Heart left ventricle (tissue), 13 donors: Measurements from ENCODE around the gene ARMC8.

ENCODE experiments used
- POLR2A ChIP-seq, 2 donors: fragments of 450-650 bp; IDR thresholded peaks; one replicate each; pipeline ENCODE4 v1.6.1; 2017; ENCODE audit warnings: antibody characterized with exemption in 2 of 2, mild to moderate bottlenecking in 2 of 2, moderate library complexity in 2 of 2
- TF ChIP-seq, protein P1 (sequence below), 12 donors: fragments of 200-600 bp; sonication (generic) in 4 of 12; IDR thresholded peaks; one replicate each; pipeline versions ENCODE4 v1.5.0 to v1.8.0; 2018 to 2022; ENCODE audit warnings: antibody characterized with exemption in 12 of 12, mild to moderate bottlenecking in 5 of 12
- donor health status: ischemic (EF 13 %, LVEDD 7.1; RV severe dilation, severe dysfunction).
- donor health status: DM: no; HTN: yes; CAD: no.
- donor health status: DM: no; HTN: no; CAD: no.
- donor health status: ischemic (EF 25% LVEDD 6.9; RV normal size, moderate dysfunction).
- donor health status: ischemic (EF 25% LVEDD 5.7; RV mildly dilated, moderate dysfunction).
- donor health status: ischemic (EF 35%, LVEDD 5.7; RV mildly dilated, moderate dysfunction).
- donor health status: nonischemic (EF 11% LVEDD 7.7; RV severe dilation, severe dysfunction).
- donor health status: DM: yes; HTN: yes; CAD: no.
- donor health status: PGD.
- donor health status: ischemic (EF 29% LVEDD 5.4; RV normal size, mild dysfunction).
- donor health status: nonischemic (EF 23%, LVEDD 6.1; RV moderate dilation, normal function).

DNA sequence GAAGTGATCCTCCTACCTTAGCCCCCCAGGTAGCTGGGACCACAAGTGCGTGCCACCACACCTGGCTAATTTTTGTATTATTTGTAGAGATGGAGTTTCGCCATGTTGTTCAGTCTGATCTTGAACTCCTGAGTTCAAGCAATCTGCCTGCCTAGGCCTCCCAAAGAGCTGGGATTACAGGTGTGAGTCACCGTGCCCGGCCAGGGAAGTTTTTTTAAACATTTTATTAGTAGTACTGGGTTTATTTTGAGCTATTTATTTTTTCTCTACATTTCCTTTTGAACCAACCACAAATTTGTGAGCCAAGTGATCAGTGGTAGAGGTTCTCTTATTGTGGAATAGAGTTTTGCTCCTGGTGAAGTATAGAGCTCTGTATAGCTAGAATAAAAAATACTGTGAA lies 33.7 kb downstream of the ARMC8 start:
- TF ChIP-seq, protein P1, sequence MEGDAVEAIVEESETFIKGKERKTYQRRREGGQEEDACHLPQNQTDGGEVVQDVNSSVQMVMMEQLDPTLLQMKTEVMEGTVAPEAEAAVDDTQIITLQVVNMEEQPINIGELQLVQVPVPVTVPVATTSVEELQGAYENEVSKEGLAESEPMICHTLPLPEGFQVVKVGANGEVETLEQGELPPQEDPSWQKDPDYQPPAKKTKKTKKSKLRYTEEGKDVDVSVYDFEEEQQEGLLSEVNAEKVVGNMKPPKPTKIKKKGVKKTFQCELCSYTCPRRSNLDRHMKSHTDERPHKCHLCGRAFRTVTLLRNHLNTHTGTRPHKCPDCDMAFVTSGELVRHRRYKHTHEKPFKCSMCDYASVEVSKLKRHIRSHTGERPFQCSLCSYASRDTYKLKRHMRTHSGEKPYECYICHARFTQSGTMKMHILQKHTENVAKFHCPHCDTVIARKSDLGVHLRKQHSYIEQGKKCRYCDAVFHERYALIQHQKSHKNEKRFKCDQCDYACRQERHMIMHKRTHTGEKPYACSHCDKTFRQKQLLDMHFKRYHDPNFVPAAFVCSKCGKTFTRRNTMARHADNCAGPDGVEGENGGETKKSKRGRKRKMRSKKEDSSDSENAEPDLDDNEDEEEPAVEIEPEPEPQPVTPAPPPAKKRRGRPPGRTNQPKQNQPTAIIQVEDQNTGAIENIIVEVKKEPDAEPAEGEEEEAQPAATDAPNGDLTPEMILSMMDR (IDR thresholded peaks at IDR 0.05) = no peak
- no peak for TF ChIP-seq POLR2A (IDR thresholded peaks at IDR 0.05)
